Esophagus (tissue), 2 donors: ENCODE results near the gene SLC10A7. TPM values are rescaled to one million over a fixed set of nuclear protein-coding genes. Genes with fewer than 3 reads are reported as not detected.

Source experiments
- H3K27ac ChIP-seq, 2 donors: one replicate each; pipeline ENCODE4 v1.5.1; 2013; ENCODE audit warnings: low read depth in 2 of 2, mild to moderate bottlenecking in 2 of 2, inconsistent platforms in 1 of 2, low read length in 1 of 2, moderate library complexity in 1 of 2
- H3K27me3 ChIP-seq, 2 donors: one replicate each; pipeline ENCODE4 v1.6.1; 2013; ENCODE audit warnings: low read length in 2 of 2, control low read depth in 1 of 2, mild to moderate bottlenecking in 1 of 2; ENCODE audit not compliant: insufficient read depth in 2 of 2, control insufficient read depth in 1 of 2
- H3K36me3 ChIP-seq, 2 donors: one replicate each; pipeline ENCODE4 v1.6.1; 2013; ENCODE audit warnings: low read length in 1 of 2; ENCODE audit not compliant: control insufficient read depth in 2 of 2, insufficient read depth in 2 of 2
- H3K4me1 ChIP-seq, 2 donors: one replicate each; pipeline ENCODE4 v1.6.1; 2013; ENCODE audit warnings: low read length in 1 of 2; ENCODE audit not compliant: control insufficient read depth in 2 of 2, insufficient read depth in 2 of 2
- H3K4me3 ChIP-seq, 2 donors: one replicate each; pipeline ENCODE4 v1.5.1; 2013; ENCODE audit warnings: low read length in 2 of 2, mild to moderate bottlenecking in 2 of 2, low read depth in 1 of 2, moderate library complexity in 1 of 2
- H3K9me3 ChIP-seq, 2 donors: one replicate each; pipeline ENCODE4 v1.6.1; 2013; ENCODE audit warnings: mild to moderate bottlenecking in 2 of 2, low read depth in 1 of 2, low read length in 1 of 2, moderate library complexity in 1 of 2; ENCODE audit not compliant: control insufficient read depth in 2 of 2, insufficient read depth in 1 of 2
- WGBS, 2 donors: extraction: QIAGEN DNeasy Blood & Tissue Kit; methylation state at CpG; one replicate each; pipeline ENCODE4 v1.1.7; 2013; 5-methylcytosine and 5-hydroxymethylcytosine counted together
- polyA plus RNA-seq, 2 donors: library from polyadenylated mRNA; stranded (reverse); fragments of 200-250 nt; gene quantifications; one replicate each; pipeline ENCODE4 v1.2.3, GENCODE V29; 2013
- donor health status: healthy with polysubstance abuse.
- donor health status: Bipolar disorder and iron deficiency.

The SLC10A7 gene
- polyA plus RNA-seq, 2 donors: 2.5 to 3.8 TPM

DNA sequence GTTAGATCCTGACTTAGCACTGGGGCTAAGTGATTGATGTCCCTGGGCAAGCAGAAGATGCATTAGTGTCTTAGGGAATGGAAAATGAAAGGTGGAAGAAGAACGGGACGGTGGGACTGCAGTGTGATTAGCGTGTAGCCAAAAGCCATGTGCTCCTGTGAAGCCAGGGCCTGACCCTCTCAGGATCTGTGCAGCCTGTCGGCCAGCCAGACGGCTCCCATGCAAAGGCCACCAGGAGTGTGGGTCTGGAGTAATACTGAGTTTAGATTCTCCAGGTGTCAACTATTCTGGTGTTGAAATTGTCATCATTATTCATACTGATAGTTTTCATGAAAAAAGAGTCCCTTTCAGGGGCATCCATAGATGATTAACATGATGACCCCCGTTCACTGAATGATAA is 275.4 kb downstream of the SLC10A7 start:
- Histone ChIP-seq H3K27ac (no peak overlapping the region), H3K4me1 (peaks cover 0 to 4% of the 10 kb centered on the region in 2 donors), H3K36me3 (no peaks in the 10 kb centered on the region), H3K9me3 (no peaks in the 10 kb centered on the region), H3K4me3 (no peak overlapping the region), H3K27me3 (no peaks in the 10 kb centered on the region)
- WGBS, 2 donors: 84 to 85% methylated on average over 6 of the region's 6 CpGs

DNA sequence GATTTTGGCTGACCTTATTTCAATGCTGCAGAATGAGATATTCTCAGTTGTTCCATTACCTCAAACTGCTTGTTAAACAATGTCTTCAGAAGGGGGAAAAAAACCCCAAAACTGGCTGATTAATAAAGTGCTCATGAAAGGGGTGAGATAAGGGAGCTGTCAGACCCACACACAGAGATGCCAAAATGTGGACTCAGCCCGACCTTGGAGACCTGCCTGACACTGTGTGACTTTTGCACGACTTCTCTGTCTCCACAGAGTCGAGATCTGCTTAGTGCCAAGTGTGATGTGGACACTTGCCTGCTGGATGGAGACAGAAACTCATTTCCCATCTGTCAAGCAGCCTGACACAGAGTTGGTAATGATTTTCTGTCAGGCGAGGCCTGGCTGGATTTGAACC is 275.9 kb downstream of the SLC10A7 start:
- no peaks in the 10 kb centered on the region for H3K27me3 ChIP-seq
- no peak overlapping the region for H3K27ac ChIP-seq

DNA sequence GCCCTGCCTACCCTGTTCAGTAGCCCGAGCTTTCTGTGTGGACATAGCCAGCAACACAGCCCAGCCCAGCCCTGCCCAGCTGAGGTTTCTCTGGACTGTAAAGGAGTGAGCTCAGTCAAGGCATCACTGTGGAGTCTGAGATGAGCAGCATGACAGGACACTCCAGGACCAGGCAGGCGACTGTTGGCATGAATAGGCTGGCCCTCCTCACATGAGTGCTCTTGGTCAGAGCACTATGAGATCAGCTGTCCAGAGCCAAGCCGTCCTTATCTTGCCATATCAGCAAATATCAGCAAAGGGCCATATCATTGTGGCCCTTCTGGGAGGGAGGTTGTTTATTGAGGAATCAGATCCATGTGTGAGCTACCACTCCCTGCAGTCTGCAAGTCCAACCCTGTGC is 276.5 kb downstream of the SLC10A7 start:
- Histone ChIP-seq H3K27ac (no peak overlapping the region), H3K9me3 (no peaks in the 10 kb centered on the region), H3K4me1 (peaks cover 0 to 4% of the 10 kb centered on the region in 2 donors), H3K4me3 (no peak overlapping the region), H3K27me3 (no peaks in the 10 kb centered on the region), H3K36me3 (no peaks in the 10 kb centered on the region)
- WGBS, 2 donors: 45 to 58% methylated on average over 3 of the region's 3 CpGs

More for the DNA sequence above, 275.9 kb downstream of the SLC10A7 start:
- H3K36me3 ChIP-seq: no peaks in the 10 kb centered on the region
- H3K4me3 ChIP-seq: no peak overlapping the region
- no peaks in the 10 kb centered on the region for H3K9me3 ChIP-seq
- H3K4me1 ChIP-seq: peaks cover 0 to 4% of the 10 kb centered on the region in 2 donors
- WGBS, 2 donors: 56 to 61% methylated on average over 4 of the region's 4 CpGs

DNA sequence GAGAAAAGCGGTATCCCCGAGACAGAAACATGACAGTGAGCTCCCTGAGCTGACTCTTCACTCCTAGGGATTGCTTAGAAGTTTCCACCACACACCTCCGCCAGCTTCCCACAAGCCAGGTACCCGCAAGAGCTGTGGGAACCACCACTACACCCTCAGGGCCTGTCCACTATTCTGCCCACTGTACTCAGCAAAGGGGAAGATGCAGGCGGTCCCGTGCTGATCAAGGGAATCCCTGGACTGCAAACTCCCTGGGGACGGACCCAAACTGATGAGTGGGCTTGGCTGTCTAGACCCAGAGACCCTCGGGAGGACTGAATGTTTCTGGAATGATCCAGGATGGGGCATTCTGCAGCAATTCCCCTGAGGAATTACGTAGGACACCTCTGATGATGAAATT is 277.2 kb downstream of the SLC10A7 start:
- no peaks in the 10 kb centered on the region for H3K9me3 ChIP-seq
- no peaks in the 10 kb centered on the region for H3K27me3 ChIP-seq
- no peaks in the 10 kb centered on the region for H3K36me3 ChIP-seq
- WGBS, 2 donors: 87% methylated on average over 9 of the region's 9 CpGs
- no peak overlapping the region for H3K4me3 ChIP-seq
- peaks cover 0 to 4% of the 10 kb centered on the region in 2 donors for H3K4me1 ChIP-seq
- no peak overlapping the region for H3K27ac ChIP-seq

DNA sequence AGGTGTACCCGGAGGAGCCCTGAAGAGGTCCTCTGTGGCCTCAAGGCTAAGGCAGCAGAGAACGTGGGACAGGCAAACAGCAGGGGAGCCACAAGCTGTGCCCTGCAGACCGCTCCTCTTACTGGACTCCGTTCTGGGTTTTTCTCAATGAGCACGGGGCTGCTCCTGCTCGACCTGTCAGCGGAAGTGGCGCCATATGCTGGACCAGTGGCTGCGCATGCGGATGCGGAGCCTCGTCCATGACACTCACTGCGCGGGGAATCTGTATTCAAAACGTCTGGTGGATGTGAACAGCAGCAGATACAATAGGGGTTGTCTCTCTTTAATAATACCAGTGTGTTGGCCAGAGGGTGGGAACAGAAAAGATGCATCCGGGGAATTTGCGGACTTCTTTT is 277.9 kb downstream of the SLC10A7 start:
- Histone ChIP-seq H3K27ac (no peak overlapping the region), H3K9me3 (no peaks in the 10 kb centered on the region), H3K27me3 (no peaks in the 10 kb centered on the region), H3K4me3 (no peak overlapping the region), H3K36me3 (no peaks in the 10 kb centered on the region), H3K4me1 (peaks cover 0 to 4% of the 10 kb centered on the region in 2 donors)
- WGBS, 2 donors: 88 to 89% methylated on average over 17 of the region's 17 CpGs

DNA sequence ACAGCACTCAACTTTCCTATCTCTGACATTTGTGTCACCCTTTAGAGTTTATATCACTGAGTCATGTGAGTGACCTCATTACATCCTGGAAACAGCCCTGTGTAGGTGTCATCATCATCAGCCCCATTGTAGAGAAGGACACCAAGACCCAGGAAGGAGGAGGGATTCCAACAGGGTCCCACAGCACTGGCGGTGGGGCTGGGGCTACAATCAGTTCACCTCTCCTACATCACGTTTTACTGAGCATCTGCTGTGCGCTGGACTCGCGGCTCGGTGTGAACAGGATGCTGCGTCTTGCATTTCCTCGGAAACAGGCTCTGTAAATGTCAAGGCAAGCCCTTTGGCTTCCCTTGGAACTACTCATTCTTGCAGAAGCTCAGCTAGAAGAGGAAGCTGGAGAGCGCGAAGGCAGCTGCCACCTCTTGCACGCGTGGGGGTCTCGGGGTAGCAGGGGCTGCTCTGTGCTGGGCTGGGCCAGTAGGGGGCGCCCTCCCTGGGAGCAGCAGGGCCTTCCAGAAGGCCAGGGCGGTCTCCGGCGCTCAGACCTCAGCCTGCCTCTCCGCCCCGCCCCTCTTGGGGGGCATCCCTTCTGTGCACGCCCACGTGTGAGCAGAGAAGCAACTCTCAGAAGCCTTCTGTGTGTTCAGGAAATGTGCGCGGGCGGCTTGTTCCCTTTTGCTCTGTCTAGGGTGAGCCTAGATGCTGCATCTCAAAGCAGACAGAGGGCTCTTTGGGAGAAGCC is 278.4 kb downstream of the SLC10A7 start:
- Histone ChIP-seq H3K4me3 (no peak overlapping the region), H3K4me1 (peaks cover 0 to 4% of the 10 kb centered on the region in 2 donors), H3K36me3 (no peaks in the 10 kb centered on the region), H3K27me3 (no peaks in the 10 kb centered on the region), H3K27ac (no peak overlapping the region), H3K9me3 (no peaks in the 10 kb centered on the region)
- 60 to 64% methylated on average over 23 to 24 of the region's 24 CpGs for WGBS, 2 donors

DNA sequence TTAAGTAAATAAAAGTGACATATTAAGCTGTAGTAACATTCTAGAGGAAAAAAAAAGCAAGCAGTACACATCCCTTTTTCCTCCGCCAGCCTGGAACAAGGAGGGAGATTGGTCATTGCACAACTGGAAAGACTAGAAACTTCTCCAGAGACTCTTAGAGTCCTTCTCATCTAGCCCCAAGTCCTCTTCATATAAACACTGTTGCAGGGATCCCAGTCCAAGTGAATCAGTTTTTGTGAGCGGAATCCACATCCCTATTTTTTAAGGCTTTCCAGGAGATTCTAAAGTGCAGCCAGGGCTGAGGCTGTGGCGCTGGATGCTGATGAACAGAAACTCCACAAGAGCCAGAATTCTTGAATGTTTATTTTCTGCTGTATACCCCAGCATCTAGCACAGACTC is 283.6 kb downstream of the SLC10A7 start:
- no peaks in the 10 kb centered on the region for H3K27me3 ChIP-seq
- H3K27ac ChIP-seq: no peak overlapping the region
- no peaks in the 10 kb centered on the region for H3K9me3 ChIP-seq
- H3K36me3 ChIP-seq: no peaks in the 10 kb centered on the region
- H3K4me3 ChIP-seq: no peak overlapping the region
- H3K4me1 ChIP-seq: no peaks in the 10 kb centered on the region
- WGBS, 2 donors: 84 to 91% methylated on average over 3 of the region's 3 CpGs

DNA sequence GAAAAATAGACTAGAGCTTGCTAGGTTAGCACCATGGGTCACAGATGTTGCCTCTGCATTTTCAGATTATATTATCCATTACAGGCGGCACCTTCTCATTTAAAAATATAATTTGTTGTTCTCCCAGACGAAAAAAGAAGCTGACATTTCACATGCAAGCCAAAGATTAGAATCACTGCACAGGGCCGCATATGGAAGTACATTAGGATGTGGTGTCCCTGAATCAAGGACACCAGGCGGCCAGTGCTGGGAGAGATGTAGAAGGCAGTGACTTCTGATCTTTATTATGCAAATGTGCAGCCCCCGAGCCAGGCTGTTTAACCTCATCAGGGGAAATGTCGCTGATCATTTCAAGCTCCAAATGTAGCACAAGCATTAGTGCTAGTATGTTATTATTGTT is 284.6 kb downstream of the SLC10A7 start:
- Histone ChIP-seq H3K36me3 (no peaks in the 10 kb centered on the region), H3K27me3 (no peaks in the 10 kb centered on the region), H3K4me1 (no peaks in the 10 kb centered on the region), H3K9me3 (no peaks in the 10 kb centered on the region), H3K4me3 (no peak overlapping the region), H3K27ac (no peak overlapping the region)
- 84 to 87% methylated on average over 6 of the region's 6 CpGs for WGBS, 2 donors

DNA sequence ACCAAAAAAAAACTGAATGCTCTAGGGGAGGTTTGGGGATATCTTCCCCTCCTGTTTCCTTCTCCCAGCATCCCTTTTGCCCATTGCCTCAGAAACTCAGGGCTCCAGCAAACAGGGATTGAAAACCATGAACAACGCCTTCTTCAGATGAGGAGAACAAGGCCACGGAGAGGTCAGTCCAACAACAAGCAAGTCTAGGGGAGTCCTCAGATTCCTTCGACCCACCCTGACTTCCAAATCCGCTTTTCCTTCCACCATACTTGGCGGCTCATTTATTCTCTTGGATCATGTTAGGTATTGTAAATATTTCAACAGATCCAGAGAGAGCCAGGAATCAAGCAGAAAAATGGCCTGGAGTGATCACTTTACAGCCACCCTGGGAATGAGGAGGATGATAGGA is 285.5 kb downstream of the SLC10A7 start:
- Histone ChIP-seq H3K36me3 (no peaks in the 10 kb centered on the region), H3K4me3 (no peak overlapping the region), H3K27ac (no peak overlapping the region), H3K27me3 (no peaks in the 10 kb centered on the region), H3K4me1 (no peaks in the 10 kb centered on the region), H3K9me3 (no peaks in the 10 kb centered on the region)
- 67 to 74% methylated on average over 5 of the region's 5 CpGs for WGBS, 2 donors

DNA sequence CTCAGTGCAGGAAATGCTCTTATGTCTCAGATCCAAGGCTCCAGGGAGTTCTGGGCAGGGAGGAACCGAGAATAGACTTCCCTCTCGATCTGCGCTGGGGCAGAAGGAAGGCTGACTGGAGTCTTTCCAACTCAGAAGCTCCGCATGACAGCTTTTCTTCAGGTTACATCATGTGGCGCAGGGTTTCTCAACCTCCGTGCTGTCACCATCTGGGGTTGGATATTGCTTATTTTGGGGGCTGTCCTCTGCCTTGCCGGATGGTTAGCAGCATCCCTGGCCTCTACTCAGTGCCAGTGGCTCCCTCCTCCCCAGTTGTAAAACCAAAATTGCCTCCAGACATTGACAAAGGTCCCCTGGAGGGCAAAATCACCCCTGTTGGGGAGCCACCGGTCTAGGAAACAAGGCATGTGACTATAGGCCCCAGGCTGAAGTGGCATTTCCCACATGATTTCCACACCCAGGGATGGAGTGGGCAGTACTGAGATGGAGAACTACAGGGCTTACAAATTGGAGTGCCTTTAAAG is 286.0 kb downstream of the SLC10A7 start:
- 68 to 80% methylated on average over 8 of the region's 8 CpGs for WGBS, 2 donors
- no peak overlapping the region for H3K27ac ChIP-seq
- H3K4me1 ChIP-seq: no peaks in the 10 kb centered on the region

More for the DNA sequence above, 286.0 kb downstream of the SLC10A7 start:
- Histone ChIP-seq H3K36me3 (no peaks in the 10 kb centered on the region), H3K27me3 (no peaks in the 10 kb centered on the region), H3K9me3 (no peaks in the 10 kb centered on the region), H3K4me3 (no peak overlapping the region)
